ENCODE measurements around the gene SLC4A2. TPM values are rescaled to one million over a fixed set of nuclear protein-coding genes. Genes with fewer than 3 reads are reported as not detected.
A peak's percentile ranks its signal among the peaks of the same experiment; 100 is the strongest.

SLC4A2 gene
- total RNA-seq, 1 donor from 2014 or later: 178 TPM

GRCh38 chr7:151053751-151054150, 5.6 kb upstream of the SLC4A2 start:
- no peaks in the 10 kb centered on the region for H3K27me3 ChIP-seq
- H3K9me3 ChIP-seq: no peaks in the 10 kb centered on the region
- H3K4me3 ChIP-seq: no peak overlapping the region
- no peak for ATAC-seq
- H3K36me3 ChIP-seq: no peaks in the 10 kb centered on the region
- TF ChIP-seq CTCF (IDR thresholded peaks at IDR 0.05): no peak
- peaks cover 19% of the 10 kb centered on the region for H3K4me1 ChIP-seq
- no peak for DNase-seq
- no peak overlapping the region for H3K27ac ChIP-seq
- intact Hi-C loops (cut with DNase I): no loop called here

GRCh38 chr7:151056283-151056665, 3.1 kb upstream of the SLC4A2 start:
- Histone ChIP-seq H3K4me1 (peaks cover 29% of the 10 kb centered on the region), H3K9me3 (no peaks in the 10 kb centered on the region), H3K27ac (no peak overlapping the region), H3K27me3 (no peaks in the 10 kb centered on the region), H3K4me3 (no peak overlapping the region), H3K36me3 (no peaks in the 10 kb centered on the region)
- intact Hi-C loops (cut with DNase I): no loop called here
- TF ChIP-seq CTCF (IDR thresholded peaks at IDR 0.05): no peak
- DNase-seq (no peak), ATAC-seq (no peak)

GRCh38 chr7:151056666-151057505, 2.5 kb upstream of the SLC4A2 start:
- peak overlapping the region; percentile 84 for H3K4me3 ChIP-seq
- no peak for DNase-seq
- ATAC-seq: no peak
- H3K36me3 ChIP-seq: no peaks in the 10 kb centered on the region
- peaks cover 35% of the 10 kb centered on the region for H3K4me1 ChIP-seq
- intact Hi-C loops (cut with DNase I): no loop called here
- no peaks in the 10 kb centered on the region for H3K9me3 ChIP-seq
- no peaks in the 10 kb centered on the region for H3K27me3 ChIP-seq
- no peak for TF ChIP-seq CTCF (IDR thresholded peaks at IDR 0.05)
- peak overlapping the region; percentile 98 for H3K27ac ChIP-seq

GRCh38 chr7:151057506-151057988, 1.8 kb upstream of the SLC4A2 start, which contains the start of gene CDK5:
TSS of gene CDK5 (minus strand) at chr7:151057897. CDS start at chr7:151057848, 49 bp downstream.
- no peak for ATAC-seq

More at GRCh38 chr7:151057506-151057988, 1.8 kb upstream of the SLC4A2 start, which contains the start of gene CDK5:
- Histone ChIP-seq H3K9me3 (no peaks in the 10 kb centered on the region), H3K27me3 (no peaks in the 10 kb centered on the region), H3K4me1 (peaks cover 36% of the 10 kb centered on the region), H3K27ac (peak within 1 kb of the TSS; percentile 98), H3K4me3 (peak within 1 kb of the TSS; percentile 84), H3K36me3 (no peaks in the 10 kb centered on the region)
- no peak for DNase-seq
- TF ChIP-seq CTCF (IDR thresholded peaks at IDR 0.05): no peak
- intact Hi-C loops (cut with DNase I): no loop called here
